GM12864 (cell line): ENCODE data around the gene STK4.
"Not testable (repeated sequence)": the region's sequence is repeated elsewhere in the genome, so short reads cannot be mapped to it uniquely, and the experiment has no call there.

Source experiments
- DNase-seq: peaks from one replicate; pipeline ENCODE4 v3.0.0-alpha.2; 2011; ENCODE audit warnings: low read depth
- H3K4me3 ChIP-seq: 2 replicates; pipeline ENCODE4 v1.5.1; 2011; ENCODE audit warnings: mild to moderate bottlenecking, low read depth, low read length, control low read depth
- CTCF ChIP-seq: IDR thresholded peaks from 2 replicates; pipeline ENCODE4 v1.5.1; 2011; ENCODE audit warnings: low read depth, mild to moderate bottlenecking, moderate library complexity, low read length, control low read depth, inconsistent platforms; ENCODE audit errors: missing control alignments

The STK4 gene

GRCh38 chr20:45058168-45058850 lies 92.0 kb downstream of the STK4 start:
- no peak for TF ChIP-seq CTCF
- DNase-seq = no peak
- no peak overlapping the region for H3K4me3 ChIP-seq

- H3K4me3 ChIP-seq = no peak overlapping the region
- no peak for TF ChIP-seq CTCF
- DNase-seq = no peak
Measured at GRCh38 chr20:45059022-45059728, 92.9 kb downstream of the STK4 start.

GRCh38 chr20:45060294-45060693 lies 94.0 kb downstream of the STK4 start:
- no peak for DNase-seq
- no peak for TF ChIP-seq CTCF
- no peak overlapping the region for H3K4me3 ChIP-seq

- no peak overlapping the region for H3K4me3 ChIP-seq
- DNase-seq = no peak
- no peak for TF ChIP-seq CTCF
Measured at GRCh38 chr20:45061244-45061643, 94.9 kb downstream of the STK4 start.

GRCh38 chr20:45063107-45063506 lies 96.8 kb downstream of the STK4 start:
- H3K4me3 ChIP-seq, DNase-seq: not testable (repeated sequence)

- no peak overlapping the region for H3K4me3 ChIP-seq
- TF ChIP-seq CTCF = no peak
Measured at GRCh38 chr20:45064812-45065211, 98.5 kb downstream of the STK4 start.

GRCh38 chr20:45066372-45066771 lies 100.1 kb downstream of the STK4 start:
- TF ChIP-seq CTCF = no peak
- DNase-seq = no peak
- no peak overlapping the region for H3K4me3 ChIP-seq

More at GRCh38 chr20:45064812-45065211, 98.5 kb downstream of the STK4 start:
- no peak for DNase-seq
